HG02981 (cell line): ENCODE data around the gene YES1.
A peak's percentile ranks its signal among the peaks of the same experiment; 100 is the strongest.
"Not testable (repeated sequence)": the region's sequence is repeated elsewhere in the genome, so short reads cannot be mapped to it uniquely, and the experiment has no call there.

Experiments
- ATAC-seq: cut with Tn5 transposase; IDR thresholded peaks from one replicate; pipeline ENCODE4 v1.9.1; 2021; ENCODE audit warnings: mild to moderate bottlenecking, moderate library complexity; ENCODE audit not compliant: unreplicated experiment

The YES1 gene

GRCh38 chr18:730692-731091 lies 81.3 kb downstream of the YES1 start:
- no peak for ATAC-seq

- ATAC-seq: not testable (repeated sequence)
Measured at GRCh38 chr18:730120-730519, 81.9 kb downstream of the YES1 start.

GRCh38 chr18:725646-726045 lies 86.4 kb downstream of the YES1 start:
- no peak for ATAC-seq

GRCh38 chr18:723541-724080 lies 88.4 kb downstream of the YES1 start:
- ATAC-seq: no peak

DNA sequence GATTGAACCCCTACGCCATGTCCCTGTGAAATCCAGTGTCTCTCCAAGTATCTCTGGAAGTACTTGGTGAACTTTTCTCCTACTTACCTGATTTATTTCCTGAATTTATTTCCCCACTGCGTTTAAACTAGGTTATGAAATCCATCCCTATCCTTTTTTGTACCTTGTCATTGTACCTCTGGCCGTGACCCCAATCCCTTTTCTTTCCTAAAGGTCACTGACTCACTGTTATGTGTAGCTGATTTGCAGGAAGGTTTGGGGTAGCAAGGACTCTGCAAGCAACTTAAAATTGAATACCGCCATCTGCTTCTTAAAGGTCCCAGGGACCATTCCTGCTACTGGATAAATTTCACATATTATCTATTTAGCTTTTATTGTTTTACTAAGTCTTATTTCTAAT lies 95.0 kb downstream of the YES1 start:
- ATAC-seq: no peak

DNA sequence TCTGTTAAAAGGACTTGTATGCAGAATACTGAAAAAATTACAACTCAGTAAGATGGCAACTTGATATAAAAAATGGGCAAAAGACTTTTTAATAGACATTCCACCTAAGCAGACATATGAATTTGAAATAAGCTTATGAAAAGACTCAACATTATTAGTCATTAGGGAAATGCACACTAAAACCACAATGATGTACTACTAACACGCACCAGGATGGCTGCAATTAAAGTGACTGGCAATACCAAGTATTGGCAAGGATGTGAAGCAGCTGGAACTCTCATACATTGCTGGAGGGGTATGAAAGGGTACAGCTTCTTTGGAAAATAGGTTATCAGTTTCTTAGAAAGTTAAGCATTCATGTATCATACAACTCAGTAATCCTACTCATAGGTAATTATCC lies 96.4 kb downstream of the YES1 start:
- no peak for ATAC-seq

- ATAC-seq: no peak
Measured at GRCh38 chr18:713135-713490, 98.9 kb downstream of the YES1 start.

DNA sequence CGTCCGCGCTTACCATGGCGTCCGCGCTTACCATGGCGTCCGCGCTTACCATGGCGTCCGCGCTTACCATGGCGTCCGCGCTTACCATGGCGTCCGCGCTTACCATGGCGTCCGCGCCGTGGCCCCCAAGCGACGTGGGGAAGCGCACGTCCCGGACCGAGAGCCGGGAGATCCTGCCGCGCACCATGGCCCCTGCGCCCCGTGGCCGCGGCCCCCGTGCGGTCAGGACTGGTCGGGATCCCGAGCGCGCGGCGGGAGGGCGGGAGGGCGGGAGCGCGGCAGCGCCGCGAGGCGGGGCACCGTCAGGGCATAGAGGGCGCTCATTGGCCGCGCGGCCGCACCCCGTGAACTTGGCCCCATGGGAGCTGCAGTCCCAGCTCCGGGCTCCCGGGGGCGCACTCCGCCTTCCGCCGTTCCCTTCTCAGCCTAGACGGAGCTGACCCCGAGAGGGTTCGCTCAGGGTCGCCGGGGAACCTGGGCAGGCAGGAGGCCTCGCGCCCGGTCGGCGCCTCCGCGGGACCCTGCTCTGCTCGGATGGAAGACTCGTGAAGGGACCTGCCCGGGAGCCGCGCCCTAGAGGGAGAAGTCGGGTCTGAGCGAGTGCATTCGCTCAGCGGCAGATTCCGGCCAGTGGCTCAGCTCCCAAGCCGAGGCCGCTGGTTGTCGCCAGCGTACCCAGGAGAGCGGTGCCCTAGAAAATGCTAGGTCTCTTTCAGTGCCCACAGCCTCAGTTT lies 99.5 kb downstream of the YES1 start, which contains the start of gene ENOSF1:
TSS of gene ENOSF1 (minus strand) at position 230 of the 734 bp plus-strand sequence. CDS start at position 187, 43 bp downstream.
- peak; percentile 90 for ATAC-seq

- ATAC-seq: peak; percentile 56
Measured at GRCh38 chr18:711657-712400, 100.2 kb downstream of the YES1 start.

- peak; percentile 3 for ATAC-seq
Measured at GRCh38 chr18:711310-711656, 100.8 kb downstream of the YES1 start.

DNA sequence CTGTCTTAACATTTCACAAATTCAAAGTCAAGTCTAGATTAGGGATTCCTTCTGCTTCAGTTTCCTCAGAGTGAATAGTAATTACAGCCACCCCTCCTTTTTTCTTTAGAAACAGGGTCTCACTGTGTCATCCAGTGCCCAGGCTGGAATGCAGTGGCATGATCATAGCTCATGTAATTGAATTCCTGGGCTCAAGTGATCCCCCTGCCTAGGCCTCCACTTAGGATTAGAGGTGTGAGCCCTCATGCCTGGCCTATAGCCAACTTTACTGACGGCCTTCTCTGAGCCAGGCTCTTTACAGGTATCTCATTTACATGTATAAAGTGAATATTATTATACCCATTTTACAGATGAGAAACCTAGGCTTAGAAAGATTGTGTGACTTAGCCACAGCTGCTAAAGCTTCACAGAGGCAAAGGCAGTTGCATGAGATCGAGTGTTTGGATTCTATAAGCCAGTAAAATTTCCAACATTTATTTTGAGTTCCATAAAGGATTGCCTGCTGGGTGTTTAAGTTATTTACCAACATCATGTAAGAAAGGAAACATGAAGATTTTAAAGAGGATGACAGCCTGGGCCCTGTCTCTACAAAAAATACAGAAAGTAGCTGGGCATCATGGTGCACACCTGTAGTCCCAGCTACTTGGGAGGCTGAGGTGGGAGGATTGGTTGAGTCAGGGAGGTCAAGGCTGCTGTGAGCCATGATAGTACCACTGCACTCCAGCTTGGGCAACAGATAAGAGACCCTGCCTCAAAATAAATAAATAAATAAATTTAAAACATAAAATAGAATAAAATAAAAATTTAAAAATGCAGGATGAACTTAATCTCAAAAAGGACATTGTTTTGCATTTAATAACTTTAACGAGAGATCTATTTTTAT lies 101.4 kb downstream of the YES1 start:
- ATAC-seq: no peak

- no peak for ATAC-seq
Measured at GRCh38 chr18:709771-710170, 102.3 kb downstream of the YES1 start.

DNA sequence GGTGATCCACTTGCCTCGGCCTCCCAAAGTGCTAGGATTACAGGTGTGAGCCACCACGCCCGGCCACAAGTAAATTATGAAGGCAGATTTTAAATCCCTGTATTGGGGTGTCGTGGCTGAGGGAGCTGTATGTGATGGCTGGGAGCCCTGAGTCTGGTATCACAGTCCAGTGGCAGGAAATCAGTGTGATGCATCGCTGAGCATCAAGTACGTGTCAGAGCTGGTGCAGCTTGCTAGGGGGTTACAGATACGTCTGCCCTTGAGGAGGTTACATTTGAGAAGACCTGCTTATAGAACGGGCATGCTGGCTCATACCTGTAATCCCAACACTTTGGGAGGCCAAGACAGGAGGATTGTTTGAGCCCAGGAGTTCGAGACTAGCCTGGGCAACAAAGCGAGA lies 103.9 kb downstream of the YES1 start:
- ATAC-seq: no peak

- ATAC-seq: no peak
Measured at GRCh38 chr18:706405-706804, 105.6 kb downstream of the YES1 start.

DNA sequence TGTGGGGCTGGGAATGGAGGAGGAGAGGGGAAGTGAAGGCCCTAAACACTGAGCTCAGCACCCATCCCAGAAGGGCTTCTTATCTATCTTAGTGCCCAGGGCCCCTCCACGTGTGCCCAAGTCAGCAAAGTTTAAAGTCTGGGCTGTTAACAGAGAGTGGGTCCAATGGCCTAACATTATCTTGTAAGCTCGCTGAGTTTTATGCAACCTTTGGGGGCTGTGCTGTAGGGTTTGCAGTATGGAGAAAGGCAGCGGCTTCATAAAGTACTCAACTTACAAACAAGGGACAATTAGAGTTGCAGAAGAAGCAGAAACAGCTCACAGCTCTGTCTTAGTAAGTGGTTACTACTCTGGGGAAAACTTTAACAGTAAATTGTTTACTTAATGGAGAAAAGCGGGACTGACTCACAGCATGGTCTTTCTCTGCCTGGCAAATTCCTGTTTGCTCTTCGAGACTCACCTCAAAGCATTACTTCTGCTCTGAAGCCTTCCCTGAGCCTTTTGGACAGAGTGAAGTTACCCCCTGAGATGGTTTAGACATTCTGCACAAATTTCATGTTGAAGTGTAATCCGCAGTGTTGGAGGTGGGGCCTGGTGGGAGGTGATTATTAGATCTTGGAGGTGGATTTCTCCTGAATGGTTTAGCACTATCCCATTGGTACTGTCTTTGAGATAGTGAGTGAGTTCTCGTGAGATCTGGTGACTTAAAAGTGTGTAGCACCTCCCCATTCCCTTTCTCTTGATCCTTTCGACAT lies 108.7 kb downstream of the YES1 start:
- ATAC-seq: no peak

DNA sequence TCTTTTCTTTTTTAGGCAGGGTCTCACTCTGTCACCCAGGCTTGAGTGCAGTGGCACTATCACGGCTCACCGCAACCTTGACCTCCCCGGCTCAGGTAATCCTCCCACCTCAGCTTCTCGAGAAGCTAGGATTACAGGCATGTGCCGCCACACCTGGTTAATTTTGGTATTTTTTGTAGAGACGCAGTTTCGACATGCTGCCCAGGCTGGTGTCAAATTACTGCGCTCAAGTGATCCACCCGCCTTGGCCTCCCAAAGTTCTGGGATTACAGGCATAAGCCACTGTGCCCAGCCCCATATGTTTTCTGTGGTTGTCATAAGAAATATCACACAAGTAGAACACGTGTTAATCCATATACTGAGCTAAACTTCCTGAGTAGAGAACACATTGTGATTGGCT lies 114.2 kb downstream of the YES1 start:
- no peak for ATAC-seq

DNA sequence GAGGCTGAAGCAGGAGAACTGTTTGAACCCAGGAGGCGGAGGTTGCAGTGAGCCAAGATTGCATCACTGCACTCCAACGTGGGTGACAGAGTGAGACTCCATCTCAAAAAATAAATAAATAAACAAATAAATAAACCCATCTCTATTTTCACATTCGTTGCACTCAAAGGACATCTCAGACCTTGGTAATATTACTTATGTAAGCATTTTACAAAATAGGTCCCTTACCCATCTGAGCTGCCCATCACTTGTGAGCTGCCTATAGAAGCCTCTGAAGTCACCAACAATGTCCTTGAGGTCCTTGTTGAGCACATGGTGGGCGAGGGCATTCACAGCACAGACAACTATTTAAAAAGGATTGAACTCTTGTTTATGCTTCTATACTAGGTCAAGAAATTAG lies 115.0 kb downstream of the YES1 start:
- no peak for ATAC-seq

- no peak for ATAC-seq
Measured at GRCh38 chr18:693466-694187, 118.4 kb downstream of the YES1 start.

GRCh38 chr18:692824-693223 lies 119.2 kb downstream of the YES1 start:
- ATAC-seq: no peak

- ATAC-seq: no peak
Measured at GRCh38 chr18:688323-688722, 123.7 kb downstream of the YES1 start.
